ENCODE measurements around the gene GMPR.
"Not testable (repeated sequence)": the region's sequence is repeated elsewhere in the genome, so short reads cannot be mapped to it uniquely, and the experiment has no call there.

The GMPR gene

GRCh38 chr6:16238057-16238962 lies at the start of gene GMPR:
Gene GMPR (plus strand): TSS chr6:16238587. CDS start chr6:16238694, 107 bp downstream.
- peak; percentile 73 for DNase-seq

GRCh38 chr6:16190214-16190613 lies 48.2 kb upstream of the GMPR start:
- no peak for DNase-seq

- DNase-seq, result no peak
Observed at GRCh38 chr6:16196260-16196983, 42.0 kb upstream of the GMPR start.

DNA sequence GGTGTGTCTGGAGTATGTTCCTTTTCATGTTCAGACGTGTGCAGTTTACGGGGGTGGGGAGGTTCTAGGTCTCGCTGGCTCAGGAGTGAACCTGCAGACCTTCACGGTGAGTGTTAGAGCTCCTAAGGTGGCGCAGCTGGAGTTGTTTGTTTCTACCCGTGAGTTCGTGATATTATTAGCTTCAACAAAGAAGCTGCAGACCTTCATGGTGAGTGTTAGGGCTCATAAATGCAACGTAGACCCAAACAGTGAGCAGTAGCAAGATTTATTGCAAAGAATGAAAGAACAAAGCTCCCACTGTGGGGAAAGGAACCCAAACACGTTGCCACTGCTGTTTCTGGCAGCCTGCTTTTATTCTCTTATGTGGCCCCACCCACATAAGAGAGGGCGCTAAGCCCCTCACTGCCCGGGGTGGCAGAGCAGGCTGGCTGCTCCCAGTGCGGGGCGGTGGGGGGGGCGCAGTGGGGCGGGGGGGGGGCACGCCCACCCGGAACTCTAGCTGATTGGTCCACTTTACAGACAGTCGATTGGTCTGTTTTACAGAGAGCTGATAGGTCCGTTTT lies 41.3 kb upstream of the GMPR start:
- DNase-seq, result no peak

DNA sequence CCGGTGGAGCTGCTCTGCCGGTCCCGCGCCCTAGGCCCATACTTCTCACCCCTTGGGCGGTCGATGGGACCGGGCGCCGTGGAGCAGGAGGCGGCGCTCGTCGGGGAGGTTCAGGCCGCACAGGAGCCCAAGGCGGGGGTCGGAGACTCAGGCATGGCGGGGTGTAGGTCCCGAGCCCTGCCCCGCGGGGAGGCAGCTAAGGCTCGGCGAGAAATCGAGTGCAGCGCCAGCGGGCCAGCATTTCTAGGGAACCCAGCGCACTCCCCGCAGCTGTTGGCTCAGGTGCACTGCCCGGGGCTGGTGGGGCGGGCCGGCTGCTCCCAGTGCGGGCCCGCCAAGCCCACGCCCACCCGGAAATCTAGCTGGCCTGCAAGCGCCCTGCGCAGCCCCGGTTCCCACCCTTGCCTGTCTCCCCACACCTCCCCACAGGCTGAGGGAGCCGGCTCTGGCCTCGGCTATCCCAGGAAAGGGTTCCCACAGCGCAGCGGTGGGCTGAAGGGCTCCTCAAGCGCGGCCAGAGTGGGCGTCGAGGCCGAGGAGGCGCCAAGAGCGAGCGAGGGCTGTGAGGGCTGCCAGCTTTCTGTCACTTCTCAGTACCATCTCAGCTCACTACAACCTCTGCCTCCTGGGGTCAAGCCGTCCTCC lies 40.2 kb upstream of the GMPR start:
- no peak for DNase-seq

- DNase-seq, result no peak
Observed at GRCh38 chr6:16199804-16200203, 38.6 kb upstream of the GMPR start.

GRCh38 chr6:16200321-16200883 lies 38.0 kb upstream of the GMPR start:
- no peak for DNase-seq

DNA sequence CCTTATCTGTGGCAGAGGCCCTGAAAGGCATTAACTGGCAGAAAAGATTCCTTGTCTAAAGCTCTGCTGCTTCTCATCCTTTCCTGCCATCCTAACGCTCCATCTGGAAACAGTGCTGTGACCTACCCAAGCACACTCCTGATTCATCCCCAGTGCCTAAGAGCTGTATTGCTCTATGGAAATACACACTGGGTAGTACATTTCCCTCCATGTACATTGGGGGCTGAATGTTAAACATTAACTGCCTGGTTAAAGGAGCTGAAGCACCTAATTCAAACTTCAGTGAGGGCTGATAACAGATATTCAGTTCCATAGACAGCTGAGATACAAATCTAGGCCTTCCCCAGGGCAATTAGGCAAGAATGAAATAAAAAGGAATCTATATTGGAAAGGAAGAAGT lies 36.7 kb upstream of the GMPR start:
- DNase-seq, result no peak

DNA sequence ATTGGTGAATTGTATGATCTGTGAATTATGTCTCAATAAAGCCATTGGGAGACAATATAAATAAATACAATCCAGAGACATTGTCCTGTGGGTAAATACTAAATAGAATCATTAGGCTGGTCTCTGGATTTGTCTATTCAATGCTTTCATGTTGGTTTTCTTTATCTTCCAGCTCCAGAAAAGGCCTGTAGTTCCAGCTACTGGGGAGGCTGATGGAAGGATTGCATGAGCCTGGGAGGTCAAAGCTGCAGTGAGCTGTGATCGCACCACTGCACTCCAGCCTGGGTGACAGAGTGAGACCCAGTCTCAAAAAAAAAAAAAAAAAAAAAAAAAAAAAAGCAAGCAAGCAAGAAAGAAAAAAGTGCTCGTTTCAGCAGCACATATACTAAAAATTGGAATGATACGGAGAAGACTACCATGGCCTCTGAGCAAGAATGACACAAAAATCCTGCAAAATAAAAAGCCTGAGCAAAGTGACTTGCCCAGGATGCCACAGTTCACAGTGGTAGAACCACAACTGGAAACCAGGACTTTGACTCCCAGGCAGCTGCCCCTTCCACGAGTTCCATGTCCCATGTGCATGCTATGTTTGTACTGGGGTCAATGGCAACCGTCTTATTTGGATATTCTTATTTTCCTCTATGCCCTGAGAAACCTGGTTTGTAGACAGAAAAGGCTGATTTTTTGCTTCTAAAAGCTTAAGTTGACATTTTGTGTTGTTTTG lies 33.6 kb upstream of the GMPR start:
- no peak for DNase-seq

GRCh38 chr6:16205377-16206144 lies 32.8 kb upstream of the GMPR start:
- DNase-seq, result no peak

GRCh38 chr6:16206595-16207037 lies 31.8 kb upstream of the GMPR start:
- DNase-seq, result peak; percentile 61

- no peak for DNase-seq
Observed at GRCh38 chr6:16208989-16209388, 29.4 kb upstream of the GMPR start.

DNA sequence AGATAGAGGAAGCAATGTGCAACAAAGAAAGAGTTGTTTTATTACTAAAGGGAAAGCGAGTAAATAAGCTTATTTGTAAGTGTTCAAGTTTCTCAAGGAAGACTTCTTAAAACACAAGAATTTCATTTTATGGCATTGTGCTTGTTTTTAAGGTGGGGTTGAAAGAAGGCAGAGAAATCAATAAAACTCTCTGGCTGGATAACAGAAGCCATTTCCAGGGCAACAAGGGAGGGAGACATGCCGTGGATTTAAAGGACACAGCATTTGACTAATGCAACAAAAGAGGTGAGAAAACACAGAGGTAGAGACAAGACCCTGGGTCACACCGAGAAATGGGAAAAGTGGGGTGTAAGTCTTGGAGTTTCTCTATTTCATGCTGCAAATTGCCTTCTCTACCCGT lies 28.8 kb upstream of the GMPR start:
- no peak for DNase-seq

DNA sequence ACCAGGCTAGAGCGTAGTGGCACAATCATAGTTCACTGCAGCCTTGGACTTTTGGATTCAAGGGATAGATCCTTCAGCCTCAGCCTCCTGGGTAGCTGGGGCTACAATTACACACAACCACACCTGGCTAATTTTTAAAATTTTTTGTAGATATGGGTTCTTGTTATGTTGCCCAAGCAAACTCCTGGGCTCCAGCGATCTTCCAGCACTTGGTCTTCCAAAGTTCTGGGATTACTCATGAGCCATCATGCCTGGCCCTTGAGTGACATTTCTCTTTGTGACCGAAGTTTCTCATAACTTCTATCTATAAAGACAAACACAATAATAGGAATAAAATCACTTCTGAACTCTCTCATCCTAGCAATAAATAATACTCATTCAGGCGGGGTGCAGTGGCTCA lies 26.1 kb upstream of the GMPR start:
- DNase-seq, result no peak

DNA sequence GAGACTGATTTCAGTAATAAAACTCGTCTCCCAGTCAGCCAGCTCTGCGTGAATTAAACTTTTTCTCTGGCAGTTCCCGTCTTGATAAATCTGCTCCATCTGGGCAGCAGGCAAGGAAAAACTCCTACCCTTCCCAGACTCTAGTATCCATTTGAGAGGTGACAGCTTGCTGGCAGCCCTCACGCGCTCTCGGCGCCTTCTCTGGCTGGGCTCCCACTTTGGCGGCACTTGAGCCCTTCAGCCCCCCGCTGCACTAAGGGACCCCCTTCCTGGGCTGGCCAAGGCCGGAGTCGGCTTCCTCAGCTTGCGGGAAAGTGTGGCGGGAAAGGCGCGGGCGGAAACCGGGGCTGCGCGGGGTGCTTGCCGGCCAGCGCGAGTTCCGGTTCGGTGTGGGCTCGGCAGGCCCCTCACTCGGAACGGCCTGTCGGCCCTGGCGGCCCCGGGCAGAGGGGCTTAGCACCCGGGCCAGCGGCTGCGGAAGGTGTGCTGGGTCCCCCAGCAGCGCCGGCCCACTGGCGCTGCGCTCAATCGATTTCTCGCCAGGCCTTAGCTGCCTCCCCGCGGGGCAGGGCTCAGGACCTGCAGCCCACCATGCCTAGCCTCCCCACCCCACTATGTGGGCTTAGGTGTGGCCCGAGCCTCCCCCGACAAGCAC lies 21.8 kb upstream of the GMPR start:
- DNase-seq, result no peak

- DNase-seq, result no peak
Observed at GRCh38 chr6:16217156-16217721, 21.1 kb upstream of the GMPR start.

GRCh38 chr6:16222826-16223225 lies 15.6 kb upstream of the GMPR start:
- DNase-seq, result no peak

DNA sequence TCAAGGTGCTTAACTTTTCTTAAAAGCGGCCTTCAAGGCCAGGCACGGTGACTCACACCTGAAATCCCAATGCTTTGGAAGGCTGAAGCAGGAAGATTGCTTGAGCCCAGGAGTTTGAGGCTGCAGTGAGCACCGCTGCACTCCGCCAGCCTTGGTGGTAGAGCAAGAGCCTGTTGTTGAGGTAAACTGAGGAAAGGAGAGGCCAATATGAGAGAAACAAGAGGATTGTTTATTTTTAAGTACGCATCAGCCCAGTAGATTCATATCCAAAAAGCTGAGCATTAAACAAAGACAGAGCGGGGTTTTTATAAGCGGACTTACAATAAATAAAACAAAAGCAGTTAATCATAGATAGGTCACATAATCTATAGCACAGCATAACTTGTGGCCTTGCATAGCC lies 15.0 kb upstream of the GMPR start:
- DNase-seq, result no peak

DNA sequence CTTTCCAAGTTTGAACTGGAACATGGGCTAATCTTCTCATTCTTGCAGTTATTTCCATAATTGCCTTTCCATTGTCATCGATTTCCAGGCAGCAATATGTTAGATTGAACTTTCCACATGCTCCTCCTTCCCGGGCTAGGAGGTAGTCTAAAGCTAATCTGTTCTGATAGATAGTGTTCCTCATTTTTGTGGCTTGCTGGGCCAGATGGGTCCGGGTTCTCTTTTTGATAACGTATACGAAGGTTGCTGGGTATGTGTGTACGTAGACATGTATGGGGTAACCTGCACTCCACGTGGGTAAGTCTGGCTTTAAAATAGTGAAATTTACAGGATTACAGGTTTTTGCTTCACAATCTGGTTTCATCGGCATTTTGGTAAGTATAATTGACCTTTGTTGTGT lies 14.0 kb upstream of the GMPR start:
- DNase-seq, result no peak

DNA sequence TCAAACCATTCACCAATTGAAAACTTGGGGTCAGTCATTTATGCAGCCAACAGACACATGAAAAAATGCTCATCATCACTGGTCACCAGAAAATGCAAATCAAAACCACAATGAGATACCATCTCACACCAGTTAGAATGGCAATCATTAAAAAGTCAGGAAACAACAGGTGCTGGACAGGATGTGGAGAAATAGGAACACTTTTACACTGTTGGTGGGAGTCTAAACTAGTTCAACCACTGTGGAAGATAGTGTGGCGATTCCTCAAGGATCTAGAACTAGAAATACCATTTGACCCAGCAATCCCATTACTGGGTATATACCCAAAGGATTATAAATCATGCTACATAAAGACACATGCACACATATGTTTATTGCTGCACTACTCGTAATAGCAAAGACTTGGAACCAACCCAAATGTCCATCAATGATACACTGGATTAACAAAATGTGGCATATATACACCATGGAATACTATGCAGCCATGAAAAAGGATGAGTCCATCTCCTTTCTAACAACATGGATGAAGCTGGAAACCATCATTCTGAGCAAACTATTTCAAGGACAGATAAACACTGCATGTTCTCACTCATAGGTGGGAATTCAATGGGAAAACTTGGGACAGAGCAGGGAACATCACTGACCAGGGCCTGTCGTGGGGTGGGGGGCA lies 13.2 kb upstream of the GMPR start:
- DNase-seq, result not testable (repeated sequence)

Data from CD4-positive, alpha-beta T cell treated with Interleukin-17A for 1 hour (primary cell).